GM10266 (cell line): ENCODE data around the gene POC1A.

Experiments
- DNase-seq: peaks from one replicate; pipeline ENCODE4 v3.0.0; 2012; ENCODE audit errors: extremely low spot score
- TF ChIP-seq, protein P1 (sequence below): IDR thresholded peaks from 2 replicates; pipeline ENCODE4 v1.5.1; 2012; ENCODE audit warnings: mild to moderate bottlenecking, low read depth; ENCODE audit not compliant: control insufficient read depth, insufficient read depth; ENCODE audit errors: missing control alignments

The POC1A gene

DNA sequence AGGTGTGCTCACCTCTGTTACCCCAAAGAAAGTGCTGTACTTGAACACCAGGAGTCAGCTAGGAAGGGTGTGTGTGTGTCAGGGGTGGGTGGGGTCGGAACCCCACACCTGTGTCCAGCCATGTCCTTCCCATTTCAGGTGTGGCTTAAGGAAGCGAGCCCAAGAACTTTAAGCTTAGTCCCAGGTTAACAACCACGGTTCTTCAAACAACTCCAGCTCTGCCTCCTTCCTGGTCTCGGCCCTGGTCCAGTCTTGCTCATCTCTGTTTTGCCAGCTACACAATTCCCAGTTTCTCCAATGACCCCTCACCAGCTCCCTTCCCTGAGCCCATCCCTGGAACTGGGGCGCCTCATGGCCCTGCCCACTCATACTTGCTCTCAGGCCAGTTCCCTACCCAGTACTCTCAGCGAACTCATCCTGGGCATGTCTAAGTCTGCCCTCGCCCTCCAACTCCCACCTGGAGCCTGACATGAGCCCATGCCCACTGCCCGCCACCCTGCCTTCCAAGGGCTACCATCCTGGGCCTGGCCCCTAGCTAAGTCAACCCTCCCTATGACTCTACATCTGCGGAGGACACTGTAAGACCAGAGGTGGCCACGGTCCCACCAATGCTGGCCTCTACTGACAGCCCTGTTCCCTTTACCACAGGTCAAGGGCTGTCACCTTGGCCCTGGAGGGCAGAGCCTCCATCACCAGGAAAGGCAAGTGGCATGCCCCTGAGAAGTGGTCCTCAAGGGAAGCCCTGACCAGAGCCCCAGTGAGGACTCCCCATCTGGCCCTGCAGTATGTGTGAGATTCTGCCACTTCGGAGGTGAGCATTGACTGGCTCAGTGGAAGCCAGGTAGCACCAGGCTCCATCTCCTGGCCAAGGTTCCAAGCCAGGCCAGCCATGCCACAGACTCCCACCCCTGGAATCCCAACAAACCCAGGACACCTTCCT lies 9.2 kb downstream of the POC1A start:
- DNase-seq = no peak

DNA sequence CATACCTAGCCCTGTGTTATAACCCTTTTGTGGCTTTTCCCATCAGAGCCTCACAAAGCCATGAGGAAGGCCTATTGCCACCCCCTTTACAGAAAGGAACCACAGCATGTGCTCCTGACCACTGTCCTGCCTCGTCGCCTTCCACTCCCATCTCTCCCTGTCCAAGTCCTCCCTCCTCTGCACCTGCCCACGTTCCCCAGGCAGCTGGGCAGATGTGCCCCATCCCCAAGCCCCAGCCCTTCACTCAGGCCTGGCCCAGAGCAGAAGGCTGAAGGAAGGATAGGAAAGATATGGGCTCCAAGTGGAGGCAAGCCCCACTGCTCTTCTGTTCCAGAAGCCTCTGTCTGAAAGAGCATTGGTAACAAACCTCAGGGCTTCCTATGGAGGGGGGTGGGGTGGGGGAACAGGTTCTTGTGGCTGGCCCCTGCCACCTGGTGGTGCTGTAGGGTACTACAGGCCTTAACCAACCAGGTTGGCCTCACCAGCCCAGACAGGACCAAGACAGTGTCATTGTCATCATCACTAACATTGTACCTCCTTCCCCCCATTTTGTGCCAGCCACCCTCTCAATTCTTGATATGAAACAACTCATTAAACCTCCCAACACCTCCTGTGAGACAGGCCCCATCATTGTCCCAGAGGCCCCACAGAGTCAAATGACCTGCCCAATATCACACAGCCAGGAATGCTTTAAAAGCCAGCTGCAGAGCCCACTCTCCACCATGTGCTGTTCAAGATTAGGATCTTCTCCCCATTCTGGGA lies 10.0 kb downstream of the POC1A start:
- TF ChIP-seq, protein P1, sequence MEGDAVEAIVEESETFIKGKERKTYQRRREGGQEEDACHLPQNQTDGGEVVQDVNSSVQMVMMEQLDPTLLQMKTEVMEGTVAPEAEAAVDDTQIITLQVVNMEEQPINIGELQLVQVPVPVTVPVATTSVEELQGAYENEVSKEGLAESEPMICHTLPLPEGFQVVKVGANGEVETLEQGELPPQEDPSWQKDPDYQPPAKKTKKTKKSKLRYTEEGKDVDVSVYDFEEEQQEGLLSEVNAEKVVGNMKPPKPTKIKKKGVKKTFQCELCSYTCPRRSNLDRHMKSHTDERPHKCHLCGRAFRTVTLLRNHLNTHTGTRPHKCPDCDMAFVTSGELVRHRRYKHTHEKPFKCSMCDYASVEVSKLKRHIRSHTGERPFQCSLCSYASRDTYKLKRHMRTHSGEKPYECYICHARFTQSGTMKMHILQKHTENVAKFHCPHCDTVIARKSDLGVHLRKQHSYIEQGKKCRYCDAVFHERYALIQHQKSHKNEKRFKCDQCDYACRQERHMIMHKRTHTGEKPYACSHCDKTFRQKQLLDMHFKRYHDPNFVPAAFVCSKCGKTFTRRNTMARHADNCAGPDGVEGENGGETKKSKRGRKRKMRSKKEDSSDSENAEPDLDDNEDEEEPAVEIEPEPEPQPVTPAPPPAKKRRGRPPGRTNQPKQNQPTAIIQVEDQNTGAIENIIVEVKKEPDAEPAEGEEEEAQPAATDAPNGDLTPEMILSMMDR = peak; percentile 92
- peak; percentile 86 for DNase-seq

More for the DNA sequence above, 9.2 kb downstream of the POC1A start:
- TF ChIP-seq, protein P1 = no peak

DNA sequence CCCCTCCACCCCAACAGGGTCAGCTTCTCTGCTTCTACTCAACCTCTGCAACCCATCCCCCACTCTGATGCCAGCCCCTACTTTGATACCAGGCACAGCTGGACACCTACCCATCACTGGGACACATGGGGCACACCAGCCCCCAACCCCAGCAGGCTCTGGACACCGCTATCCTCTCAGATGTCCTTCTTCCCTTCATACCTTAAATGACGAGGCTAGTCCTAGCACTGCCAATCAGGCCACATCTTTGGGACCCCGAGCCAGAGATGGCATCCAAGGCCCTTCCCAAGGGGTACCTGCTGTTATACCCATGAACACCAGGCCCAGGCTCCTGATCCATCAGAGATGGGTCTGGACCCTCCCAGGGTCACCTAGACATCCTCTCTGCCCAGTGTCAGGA lies 10.6 kb downstream of the POC1A start:
- TF ChIP-seq, protein P1 = no peak
- DNase-seq = no peak

DNA sequence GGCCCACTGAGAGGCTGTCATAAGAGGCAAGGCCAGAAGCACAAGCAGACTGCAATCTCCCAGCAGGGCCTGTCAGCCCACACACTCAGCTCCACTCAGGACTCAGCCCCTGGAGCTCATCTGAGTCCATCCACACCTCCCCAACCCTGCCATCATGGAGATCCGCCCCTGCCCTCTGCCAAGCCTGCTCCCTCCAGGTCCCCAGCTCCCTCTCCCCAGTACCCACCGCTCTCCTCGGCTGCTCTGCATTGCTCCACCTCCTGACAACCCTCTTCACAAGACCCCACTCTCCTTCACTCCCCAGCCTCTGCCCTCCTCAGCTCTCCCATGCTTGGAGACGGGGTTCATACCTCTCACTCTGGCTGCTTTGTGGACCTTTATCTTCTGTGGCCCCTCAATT lies 11.1 kb downstream of the POC1A start:
- DNase-seq = no peak
- TF ChIP-seq, protein P1 = no peak

DNA sequence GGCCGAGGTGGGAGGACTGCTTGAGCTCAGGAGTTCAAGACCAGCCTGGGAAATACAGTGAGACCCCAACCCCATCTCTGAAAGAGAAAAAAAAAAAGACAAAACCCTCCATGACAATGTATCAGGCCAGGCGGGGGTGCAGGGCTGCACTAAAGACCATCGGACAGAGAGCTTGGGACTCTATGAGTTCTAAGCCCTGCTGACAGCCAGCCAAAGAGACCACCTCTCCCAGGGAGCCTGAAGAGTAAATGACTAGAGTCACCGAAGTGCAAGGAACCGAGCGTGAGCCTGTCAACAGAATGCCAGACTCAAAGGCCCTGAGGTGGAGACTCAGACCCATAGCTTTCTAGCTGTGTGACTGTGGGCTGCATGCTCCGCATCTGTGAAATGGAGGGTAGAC lies 12.5 kb downstream of the POC1A start:
- no peak for DNase-seq
- TF ChIP-seq, protein P1 = no peak

DNA sequence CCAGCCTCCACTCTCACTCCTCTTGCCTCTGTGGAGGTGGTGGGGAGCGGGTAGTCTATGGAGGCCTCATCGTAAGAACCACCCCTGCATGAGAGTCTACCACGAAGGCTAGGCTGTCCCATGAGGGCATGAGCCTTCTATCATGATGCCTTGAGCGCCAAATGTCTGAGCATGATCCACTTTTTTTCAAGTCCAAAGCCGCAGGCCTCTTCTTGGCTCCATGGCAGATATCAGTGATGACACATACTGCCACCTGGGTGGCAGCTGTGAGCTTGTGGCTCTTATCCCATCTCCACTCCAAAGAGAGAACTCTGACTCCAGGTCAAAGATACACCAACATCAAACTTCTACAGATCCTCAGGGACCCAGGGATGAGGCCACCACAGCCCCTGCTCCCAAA lies 13.5 kb downstream of the POC1A start:
- TF ChIP-seq, protein P1 = no peak

More for the DNA sequence above, 13.5 kb downstream of the POC1A start:
- DNase-seq = no peak
